Measurements from ENCODE around the gene NET1.
"Not testable (repeated sequence)": the region's sequence is repeated elsewhere in the genome, so short reads cannot be mapped to it uniquely, and the experiment has no call there.

The NET1 gene

GRCh38 chr10:5412277-5412941 lies at the start of gene NET1:
TSS of gene NET1 (plus strand) at chr10:5412557. CDS start at chr10:5412693, 136 bp downstream.
- DNase-seq (ENCODE audit: insufficient read length, low spot score) (peak; percentile 78), FAIRE-seq (peak; percentile 89)

GRCh38 chr10:5362873-5363272 lies 49.5 kb upstream of the NET1 start:
- FAIRE-seq, result no peak
- DNase-seq (ENCODE audit: insufficient read length, low spot score), result no peak

GRCh38 chr10:5364374-5364773 lies 48.0 kb upstream of the NET1 start:
- FAIRE-seq (no peak), DNase-seq (ENCODE audit: insufficient read length, low spot score) (no peak)

- FAIRE-seq, result no peak
These were observed 47.4 kb upstream of the NET1 start, which contains the start of gene UCN3 for GRCh38 chr10:5364890-5365338. TSS of gene UCN3 (plus strand) at chr10:5364966. CDS start at chr10:5373721, 8,755 bp downstream.

GRCh38 chr10:5365928-5366327 lies 46.4 kb upstream of the NET1 start:
- DNase-seq (ENCODE audit: insufficient read length, low spot score) (no peak), FAIRE-seq (no peak)

More at GRCh38 chr10:5364890-5365338, 47.4 kb upstream of the NET1 start, which contains the start of gene UCN3:
- no peak for DNase-seq (ENCODE audit: insufficient read length, low spot score)

- no peak for FAIRE-seq
These were observed 42.8 kb upstream of the NET1 start for GRCh38 chr10:5369362-5370158.

GRCh38 chr10:5370493-5371352 lies 41.6 kb upstream of the NET1 start:
- no peak for FAIRE-seq
- no peak for DNase-seq (ENCODE audit: insufficient read length, low spot score)

More at GRCh38 chr10:5369362-5370158, 42.8 kb upstream of the NET1 start:
- DNase-seq (ENCODE audit: insufficient read length, low spot score), result no peak

- FAIRE-seq (no peak), DNase-seq (ENCODE audit: insufficient read length, low spot score) (no peak)
These were observed 39.0 kb upstream of the NET1 start for GRCh38 chr10:5373307-5373706.

- FAIRE-seq, result no peak
- DNase-seq (ENCODE audit: insufficient read length, low spot score), result no peak
These were observed 38.3 kb upstream of the NET1 start for GRCh38 chr10:5373891-5374611.

GRCh38 chr10:5376450-5376849 lies 35.9 kb upstream of the NET1 start:
- no peak for DNase-seq (ENCODE audit: insufficient read length, low spot score)
- no peak for FAIRE-seq

- DNase-seq (ENCODE audit: insufficient read length, low spot score); FAIRE-seq: not testable (repeated sequence)
These were observed 33.2 kb upstream of the NET1 start for GRCh38 chr10:5379202-5379601.

GRCh38 chr10:5380395-5380794 lies 32.0 kb upstream of the NET1 start:
- not testable (repeated sequence) for DNase-seq (ENCODE audit: insufficient read length, low spot score); FAIRE-seq

- FAIRE-seq (peak; percentile 21), DNase-seq (ENCODE audit: insufficient read length, low spot score) (no peak)
These were observed 31.2 kb upstream of the NET1 start for GRCh38 chr10:5381187-5381586.

- FAIRE-seq, result no peak
- DNase-seq (ENCODE audit: insufficient read length, low spot score), result no peak
These were observed 27.1 kb upstream of the NET1 start for GRCh38 chr10:5385224-5385623.

- FAIRE-seq, result no peak
- no peak for DNase-seq (ENCODE audit: insufficient read length, low spot score)
These were observed 25.2 kb upstream of the NET1 start for GRCh38 chr10:5387169-5387568.

GRCh38 chr10:5390607-5391205 lies 21.7 kb upstream of the NET1 start:
- DNase-seq (ENCODE audit: insufficient read length, low spot score), result no peak
- no peak for FAIRE-seq

- no peak for DNase-seq (ENCODE audit: insufficient read length, low spot score)
- FAIRE-seq, result no peak
These were observed 20.6 kb upstream of the NET1 start for GRCh38 chr10:5391790-5392189.

- FAIRE-seq, result no peak
- no peak for DNase-seq (ENCODE audit: insufficient read length, low spot score)
These were observed 18.8 kb upstream of the NET1 start for GRCh38 chr10:5393529-5393928.

GRCh38 chr10:5395168-5395567 lies 17.2 kb upstream of the NET1 start:
- no peak for FAIRE-seq

More at GRCh38 chr10:5395168-5395567, 17.2 kb upstream of the NET1 start:
- no peak for DNase-seq (ENCODE audit: insufficient read length, low spot score)

All from GM19239 (cell line).